HG02885 (cell line): ENCODE data around the gene PLLP.

Experiments used
- ATAC-seq: cut with Tn5 transposase; IDR thresholded peaks from one replicate; pipeline ENCODE4 v1.9.1; 2021; ENCODE audit warnings: mild to moderate bottlenecking; ENCODE audit not compliant: unreplicated experiment, poor library complexity

Gene PLLP

GRCh38 chr16:57231821-57232350 lies 52.6 kb downstream of the PLLP start:
- no peak for ATAC-seq

DNA sequence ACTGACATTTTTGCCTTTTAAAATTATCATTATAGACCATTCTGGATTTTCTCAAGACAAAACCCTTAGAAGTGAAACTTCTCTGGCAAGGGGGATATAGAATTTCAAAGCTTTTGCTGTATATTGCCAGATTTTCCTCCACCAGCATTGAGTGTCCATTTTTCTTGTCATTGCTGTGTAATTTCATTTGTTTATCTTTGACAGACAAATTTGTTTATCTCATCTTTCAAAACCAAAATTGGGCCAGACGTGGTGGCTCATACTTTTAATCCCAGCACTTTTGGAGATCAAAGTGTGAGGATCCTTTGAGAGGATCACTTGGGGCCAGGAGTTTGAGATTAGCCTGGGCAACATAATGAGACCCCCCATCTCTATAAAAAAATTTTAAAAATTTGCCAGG lies 55.4 kb downstream of the PLLP start:
- no peak for ATAC-seq

GRCh38 chr16:57226701-57227621 lies 57.5 kb downstream of the PLLP start:
- ATAC-seq, result no peak

- ATAC-seq, result no peak
Observed at GRCh38 chr16:57225978-57226377, 58.5 kb downstream of the PLLP start.

DNA sequence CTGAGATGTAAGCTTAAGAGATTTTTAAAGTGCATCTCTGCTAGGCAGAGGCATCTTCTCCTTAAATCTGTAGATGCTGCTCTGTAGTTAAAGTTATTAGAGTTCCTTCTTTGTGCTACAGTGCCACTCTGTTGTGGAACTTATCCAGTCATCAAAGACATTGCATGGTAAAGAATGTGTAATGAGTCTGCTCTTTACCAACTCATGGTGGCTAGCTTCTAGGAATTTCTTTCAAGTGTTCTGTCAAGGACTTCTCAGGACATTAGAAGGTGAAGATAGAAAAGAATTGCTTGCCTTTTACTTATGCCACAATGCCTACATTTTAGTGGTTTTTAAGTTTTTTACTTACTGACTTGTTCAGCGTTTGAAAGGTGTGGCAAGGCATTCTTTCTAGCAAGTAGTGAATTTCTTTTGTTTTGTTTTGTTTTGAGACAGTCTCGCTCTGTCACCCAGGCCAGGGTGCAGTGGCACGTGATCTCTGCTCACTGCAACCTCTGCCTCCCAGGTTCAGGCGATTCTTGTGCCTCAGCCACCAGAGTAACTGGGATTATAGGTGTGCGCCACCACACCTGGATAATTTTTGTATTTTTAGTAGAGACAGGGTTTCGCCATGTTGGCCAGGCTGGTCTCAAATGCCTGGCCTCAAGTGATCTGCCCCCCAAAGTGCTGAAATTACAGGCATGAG lies 59.7 kb downstream of the PLLP start:
- no peak for ATAC-seq

DNA sequence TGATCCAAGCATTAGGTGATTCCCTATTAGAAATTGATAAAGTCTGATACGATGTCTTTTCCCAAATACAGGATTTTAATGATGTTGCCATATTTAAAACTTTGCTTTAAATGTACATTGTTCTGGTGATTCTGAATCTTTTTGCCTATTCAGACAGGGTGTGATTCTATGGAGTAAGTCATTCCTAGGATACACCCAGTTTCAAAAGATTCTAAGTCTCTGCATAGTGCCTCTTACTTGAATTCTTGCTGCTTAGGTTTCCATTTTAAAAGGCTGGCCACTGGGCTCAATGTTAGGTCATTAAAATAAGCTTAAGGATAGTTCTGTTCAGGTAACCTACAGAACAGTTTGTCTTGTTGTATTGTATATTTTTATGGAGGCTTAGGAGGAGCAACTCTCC lies 61.4 kb downstream of the PLLP start:
- no peak for ATAC-seq

DNA sequence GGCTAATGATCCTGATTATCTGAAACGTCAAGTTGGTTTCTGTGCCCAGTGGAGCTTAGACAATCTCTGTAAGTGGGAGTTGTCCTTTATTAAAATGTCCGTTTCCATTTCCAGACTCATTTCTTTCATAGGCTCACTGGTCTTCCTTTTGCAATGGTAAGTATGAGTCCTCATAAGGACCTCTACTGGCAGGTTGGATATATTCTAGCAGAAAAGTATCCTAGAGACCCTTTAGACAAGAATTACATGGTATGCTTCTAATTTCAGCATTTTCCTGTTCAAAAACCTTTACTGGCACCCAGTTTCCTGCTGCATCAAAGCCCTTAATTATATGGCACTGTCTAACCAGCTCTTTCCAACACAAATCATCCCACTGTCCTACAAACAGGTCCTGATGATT lies 67.5 kb downstream of the PLLP start:
- no peak for ATAC-seq

- no peak for ATAC-seq
Observed at GRCh38 chr16:57213462-57213861, 71.0 kb downstream of the PLLP start.

DNA sequence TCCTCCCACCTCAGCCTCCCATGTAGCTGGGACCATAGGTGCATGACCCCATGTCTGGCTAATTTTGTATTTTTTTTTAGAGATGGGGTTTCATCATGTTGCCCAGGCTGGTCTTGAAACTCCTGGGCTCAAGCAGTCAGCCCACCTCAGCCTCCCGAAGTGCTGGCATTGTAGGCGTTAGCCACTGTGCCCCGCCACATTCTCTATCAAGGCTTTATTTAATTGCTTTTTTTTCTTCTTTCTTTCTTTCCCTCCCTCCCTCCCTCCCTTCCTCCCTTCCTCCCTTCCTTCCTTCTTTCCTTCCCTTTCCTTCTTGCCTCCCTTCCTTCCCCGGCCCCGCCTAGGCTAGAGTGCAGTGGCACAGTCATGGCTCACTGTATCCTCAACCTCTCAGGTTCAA lies 74.7 kb downstream of the PLLP start:
- ATAC-seq, result no peak

DNA sequence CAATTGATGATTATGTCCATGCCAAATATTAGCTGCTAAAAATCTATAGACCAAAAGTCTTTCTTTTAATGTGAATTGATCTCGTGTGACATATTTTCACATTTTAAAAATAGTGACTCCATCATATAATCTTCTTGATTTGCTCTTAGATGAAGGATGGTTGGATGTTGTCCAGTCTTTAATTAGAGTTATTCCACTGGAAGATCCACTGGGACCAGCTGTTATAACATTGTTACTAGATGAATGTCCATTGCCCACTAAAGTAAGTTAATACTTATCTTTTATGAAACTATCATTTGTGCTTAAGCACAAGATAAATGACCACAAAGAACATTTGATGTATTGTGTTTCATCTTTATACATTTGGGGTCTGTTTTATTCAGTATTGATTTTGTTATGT lies 75.5 kb downstream of the PLLP start:
- no peak for ATAC-seq
